ENCODE measurements around the gene FCER1G. TPM values are rescaled to one million over a fixed set of nuclear protein-coding genes. Genes with fewer than 3 reads are reported as not detected.
A peak's percentile ranks its signal among the peaks of the same experiment; 100 is the strongest.

The FCER1G gene
- total RNA-seq, 1 donor from 2014 or later, result 13.4 TPM

DNA sequence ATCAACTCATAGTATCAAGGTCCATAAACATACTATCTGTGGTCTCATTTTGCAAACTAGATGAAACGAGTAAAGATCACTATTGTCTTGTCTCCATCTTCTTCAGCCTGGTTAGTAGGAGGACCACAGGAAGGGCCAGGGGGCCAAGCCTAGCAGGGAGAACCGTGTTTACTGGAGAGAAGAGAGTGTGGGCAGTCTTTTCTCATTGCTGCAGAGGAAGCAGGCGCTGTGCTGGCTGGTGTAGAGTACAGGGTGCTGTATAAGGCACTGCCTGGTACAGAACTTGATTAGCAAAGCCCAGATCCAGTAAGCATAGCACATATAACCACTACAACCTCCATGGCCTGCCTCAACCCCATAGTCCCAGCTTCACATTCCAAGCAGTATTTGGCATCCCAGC, 27.8 kb upstream of the FCER1G start:
- ATAC-seq, result no peak
- DNase-seq (ENCODE audit: low spot score), result no peak

DNA sequence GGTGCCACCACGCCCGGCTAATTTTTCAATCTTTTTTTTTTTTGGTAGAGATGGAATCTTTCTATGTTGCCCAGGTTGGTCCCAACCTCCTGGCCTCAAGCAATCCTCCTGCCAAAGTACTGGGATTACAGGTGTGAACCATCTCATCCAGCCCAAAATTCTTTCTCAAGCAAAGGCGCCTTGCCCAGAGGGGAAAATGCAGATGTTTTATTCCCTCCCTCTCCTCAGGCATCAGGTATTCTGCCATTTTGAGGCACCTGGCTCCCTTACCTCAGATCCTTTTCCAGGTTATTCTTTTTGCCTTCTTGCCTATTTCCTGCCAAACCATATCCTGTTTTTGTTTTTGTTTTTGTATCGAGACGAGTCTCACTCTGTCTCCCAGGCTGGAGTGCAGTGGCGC, 26.7 kb upstream of the FCER1G start:
- no peak for ATAC-seq
- DNase-seq (ENCODE audit: low spot score), result no peak

DNA sequence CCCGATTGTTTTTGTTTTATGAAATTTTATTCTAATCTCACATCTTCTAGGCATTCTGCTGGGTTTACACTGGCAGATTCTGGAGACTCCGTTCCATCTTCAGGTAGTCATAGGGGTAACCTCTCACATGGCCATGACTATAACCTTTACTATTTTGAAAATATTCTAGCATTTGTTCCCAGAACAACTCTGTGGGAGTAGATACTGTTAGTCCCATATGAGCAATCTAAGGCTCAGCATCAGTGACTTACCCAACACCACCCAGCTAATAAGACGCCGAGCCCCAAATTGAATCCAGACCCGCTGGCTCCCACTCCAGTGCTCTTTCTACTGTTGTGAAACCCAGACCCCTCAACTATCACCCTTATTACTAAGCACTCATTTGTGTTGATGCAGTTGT, 26.1 kb upstream of the FCER1G start:
- no peak for ATAC-seq
- DNase-seq (ENCODE audit: low spot score), result no peak

DNA sequence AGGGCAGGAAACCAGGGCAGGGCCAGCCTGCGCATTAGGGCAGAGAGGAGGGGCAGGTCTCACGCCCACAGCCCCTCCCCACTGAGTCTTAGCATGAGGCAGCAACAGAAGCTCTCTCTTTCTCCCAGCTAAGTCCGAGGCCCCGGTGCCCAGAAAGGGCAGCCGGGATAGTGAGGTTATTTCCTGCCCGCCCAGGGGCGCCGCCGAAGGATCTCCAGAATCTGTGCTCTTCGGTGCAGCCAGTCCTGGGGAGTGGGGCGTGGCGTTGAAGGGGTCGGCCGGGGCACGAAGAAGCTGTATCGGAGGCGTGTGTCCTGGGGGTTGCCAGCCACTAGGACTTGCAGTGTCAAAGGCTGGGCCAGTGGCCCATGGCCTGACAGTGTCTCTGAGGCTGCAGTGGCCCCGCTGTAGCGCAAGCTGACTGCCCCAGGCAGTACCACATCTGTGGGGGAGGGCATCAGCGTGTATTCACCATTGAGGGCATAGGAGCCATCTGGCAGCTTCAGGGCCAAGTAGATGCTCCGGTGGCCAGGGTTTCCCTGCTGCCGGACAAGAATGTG, 24.1 kb upstream of the FCER1G start:
- no peak for ATAC-seq
- no peak for DNase-seq (ENCODE audit: low spot score)

DNA sequence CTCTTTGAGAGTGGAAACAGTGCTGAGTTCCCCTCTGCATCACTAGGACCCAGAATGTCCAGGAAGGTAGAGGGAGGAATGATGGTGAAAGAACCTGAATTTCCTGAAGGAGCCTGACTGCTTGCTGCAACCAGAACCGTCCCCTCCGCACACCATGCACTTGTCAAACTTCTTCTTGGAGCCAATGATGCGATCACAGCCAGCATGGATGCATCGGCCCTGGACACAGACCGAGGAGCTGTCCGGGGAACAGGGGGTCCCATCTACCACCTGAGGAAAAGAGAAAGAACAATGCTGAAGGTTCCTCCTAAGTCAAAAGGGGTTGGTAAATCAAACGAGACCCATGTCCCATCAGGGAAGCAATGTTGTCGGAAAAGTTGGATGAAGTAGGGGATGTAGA, 23.1 kb upstream of the FCER1G start:
- DNase-seq (ENCODE audit: low spot score) (no peak), ATAC-seq (no peak)

DNA sequence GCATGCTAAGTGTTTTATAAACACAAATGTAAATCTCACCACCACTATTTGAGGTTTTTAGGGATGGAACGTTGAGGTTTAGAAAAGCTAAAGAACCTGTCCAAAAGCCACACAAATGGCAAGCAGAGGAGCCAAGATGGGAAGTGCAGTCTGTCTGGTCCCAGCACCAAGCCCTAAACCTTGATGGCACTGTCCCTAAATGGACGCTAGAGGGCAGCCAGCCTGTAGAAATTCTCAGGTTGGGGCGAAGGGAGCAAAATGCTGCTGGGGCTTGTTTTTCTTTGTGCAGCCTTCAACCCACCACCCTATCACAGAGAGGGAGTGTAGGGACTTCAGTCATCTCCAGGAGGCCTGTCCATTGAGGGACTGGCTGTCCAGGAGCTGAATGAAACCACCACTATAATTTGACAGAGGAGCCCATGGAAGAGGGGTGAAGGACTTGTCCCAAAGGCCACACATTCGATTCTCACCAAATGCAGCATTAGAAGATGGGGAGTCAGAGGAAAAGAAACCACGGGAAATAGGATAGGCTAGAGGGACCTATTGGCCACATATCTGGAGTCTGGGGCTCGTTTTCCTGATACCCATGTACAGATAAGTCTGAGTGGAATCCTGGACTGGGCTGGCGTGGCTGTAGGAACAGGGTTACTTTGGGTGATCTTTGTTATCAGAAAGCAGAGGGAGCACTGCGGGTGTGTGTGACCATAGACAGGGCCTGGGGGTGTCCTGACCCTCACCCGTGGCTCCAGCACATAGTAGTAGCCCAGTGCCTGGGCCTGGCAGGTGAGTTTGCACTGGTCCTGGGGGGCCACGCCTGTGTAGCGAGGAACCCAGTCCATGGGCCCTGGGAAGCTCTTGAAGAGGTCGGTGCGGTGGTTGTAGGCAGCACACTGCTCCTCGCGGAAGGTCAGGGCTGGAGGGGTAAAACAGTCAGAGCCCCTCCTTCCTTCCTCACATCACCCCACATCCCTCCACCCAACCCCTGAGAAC, 22.3 kb upstream of the FCER1G start:
- ATAC-seq (peak; percentile 72), DNase-seq (ENCODE audit: low spot score) (peak; percentile 73)

DNA sequence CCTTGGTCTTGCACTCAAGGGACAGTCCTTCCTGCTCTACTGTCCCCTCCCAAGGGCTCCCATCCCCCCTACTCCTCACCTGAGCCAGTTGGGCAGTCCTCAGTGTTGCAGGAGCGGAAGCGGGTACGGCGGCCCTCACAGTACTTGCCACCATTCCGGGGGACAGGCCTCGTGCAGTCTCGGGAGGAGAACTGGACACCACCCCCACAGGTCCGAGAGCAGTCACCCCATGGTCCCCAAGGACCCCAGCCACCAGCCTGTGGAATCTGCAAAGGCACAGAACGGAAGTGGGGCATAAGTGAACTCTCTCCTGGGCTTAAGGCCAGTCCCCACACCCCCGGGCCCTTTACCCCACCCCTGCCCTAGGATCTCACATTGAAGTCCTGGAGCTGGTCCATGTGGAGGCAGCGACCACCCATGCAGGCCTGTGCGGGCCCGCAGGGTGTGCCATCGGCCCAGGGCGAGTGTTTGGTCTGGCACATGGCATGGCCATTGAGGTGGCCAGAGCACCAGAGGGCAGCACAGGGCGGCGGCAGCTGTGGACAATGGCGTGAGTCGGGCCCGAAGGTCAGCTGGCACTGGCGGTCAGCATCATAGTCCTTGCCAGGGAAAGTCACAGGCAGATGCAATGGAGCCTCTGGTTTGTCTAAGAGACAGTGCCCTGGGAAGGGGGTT, 21.4 kb upstream of the FCER1G start:
- DNase-seq (ENCODE audit: low spot score) (peak; percentile 94), ATAC-seq (peak; percentile 91)

DNA sequence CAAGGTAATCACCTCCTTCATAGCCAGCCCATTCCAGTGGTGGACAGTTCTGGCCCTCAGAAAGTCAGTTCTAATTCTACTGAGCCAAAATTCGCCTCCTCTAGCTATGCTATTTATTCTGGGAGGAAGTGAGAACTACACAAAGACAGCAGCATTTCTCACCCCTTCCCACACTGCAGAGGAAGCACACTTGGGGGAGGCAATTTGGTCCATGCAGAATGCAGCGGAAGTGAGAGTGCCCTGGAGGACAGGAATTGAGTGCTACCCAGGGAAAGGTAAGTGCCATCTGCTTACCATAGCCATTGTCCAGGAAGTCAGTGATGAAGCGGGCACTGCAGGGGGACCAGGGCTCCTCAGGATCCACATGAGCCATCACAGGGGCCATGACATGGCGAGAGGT, 19.9 kb upstream of the FCER1G start:
- no peak for DNase-seq (ENCODE audit: low spot score)
- ATAC-seq, result no peak

DNA sequence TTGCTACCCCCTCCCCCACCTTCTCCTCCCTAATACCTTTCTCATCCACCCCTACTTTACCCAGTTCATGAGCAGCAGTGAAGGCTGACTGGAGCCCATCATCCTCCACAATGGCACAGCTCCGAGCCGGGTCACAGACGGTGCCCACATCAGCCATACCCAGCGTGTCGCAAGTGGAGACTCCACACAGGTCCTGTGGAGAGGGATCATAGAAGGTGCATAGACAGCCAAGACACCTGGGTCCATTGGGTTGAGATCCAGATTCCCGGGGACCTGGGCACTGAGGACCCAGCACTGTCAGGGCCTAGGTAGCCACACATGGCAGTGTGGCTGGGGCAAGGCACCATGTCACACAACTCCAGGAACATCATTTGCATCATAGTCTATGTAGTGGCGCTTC, 19.0 kb upstream of the FCER1G start:
- DNase-seq (ENCODE audit: low spot score), result no peak

DNA sequence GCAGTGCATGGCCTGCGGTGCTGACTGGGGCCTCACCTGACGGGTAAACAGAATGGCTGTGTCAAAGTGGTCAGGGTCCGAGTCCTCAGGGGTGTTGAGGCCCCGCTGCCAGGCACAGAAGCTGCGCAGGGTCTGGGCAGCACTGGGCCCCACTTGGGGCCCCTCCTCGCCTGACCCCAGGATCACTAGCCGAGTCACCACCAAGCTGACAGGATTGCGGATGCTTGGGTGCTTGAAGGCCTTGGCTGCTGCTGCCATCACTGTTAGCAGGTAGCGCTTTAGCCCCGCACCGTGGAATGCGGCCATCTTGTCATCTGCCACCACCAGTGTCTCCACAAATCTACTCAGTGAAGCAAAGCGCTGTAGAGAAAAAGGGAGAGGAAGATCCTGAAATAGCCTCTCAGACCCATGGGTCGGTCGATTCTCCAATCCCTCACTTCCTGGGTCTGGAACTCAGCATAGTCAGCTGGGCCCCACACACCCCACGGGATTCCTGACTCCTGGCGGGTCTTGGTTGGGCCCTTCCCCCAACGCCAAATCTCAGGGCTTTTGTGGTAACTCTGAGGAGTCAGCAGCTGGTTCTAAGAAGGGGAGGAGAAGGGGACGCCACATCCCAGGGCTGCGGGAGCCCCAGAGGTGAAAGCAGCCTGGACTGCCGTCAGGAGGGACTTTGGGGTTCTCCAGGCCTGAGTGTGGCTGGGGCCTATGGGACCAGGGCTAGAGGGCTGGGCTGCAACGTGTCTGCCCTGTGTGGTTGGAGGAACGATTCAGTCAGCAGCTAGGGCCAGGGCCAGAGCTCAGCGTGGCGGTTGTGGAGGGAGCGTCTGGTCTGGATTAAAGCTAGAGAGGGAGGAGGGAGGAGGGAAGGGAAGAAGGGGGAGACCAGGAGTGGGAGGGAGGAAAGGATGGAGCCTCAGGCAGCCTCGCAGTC, 18.3 kb upstream of the FCER1G start:
- ATAC-seq, result no peak
- DNase-seq (ENCODE audit: low spot score), result no peak

More for the DNA sequence above, 19.0 kb upstream of the FCER1G start:
- no peak for ATAC-seq

DNA sequence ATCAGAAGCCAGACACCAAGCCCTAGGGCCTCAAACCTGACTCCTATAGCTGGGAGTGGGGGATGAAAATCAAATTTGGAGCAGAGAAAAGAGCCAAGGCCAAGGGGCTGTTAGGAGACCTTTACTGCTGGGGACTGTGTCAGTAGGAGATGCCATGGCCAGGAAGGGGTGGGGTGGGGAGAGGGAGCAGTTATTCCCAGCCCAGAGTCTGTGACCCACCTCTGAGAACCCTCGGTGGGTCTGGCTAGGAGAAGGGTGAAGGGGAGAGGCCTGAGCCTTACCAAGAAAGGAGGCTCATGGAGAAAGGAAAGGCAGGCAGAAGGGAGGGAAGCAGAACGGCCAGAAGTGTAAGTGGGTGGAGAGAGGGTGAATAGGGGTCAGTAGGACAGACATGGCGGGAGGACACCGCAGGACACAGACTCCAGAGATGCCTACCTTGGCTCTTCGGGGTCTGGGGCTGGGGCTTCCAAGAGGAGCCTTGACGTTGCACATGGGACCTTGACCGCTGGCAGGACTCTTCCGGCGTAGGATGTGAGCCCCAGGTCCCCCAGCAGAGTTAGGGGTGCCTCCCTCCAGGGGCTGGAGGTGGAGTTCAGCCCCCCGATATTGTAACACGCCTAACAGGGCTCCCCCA, 17.4 kb upstream of the FCER1G start:
- no peak for DNase-seq (ENCODE audit: low spot score)
- no peak for ATAC-seq

DNA sequence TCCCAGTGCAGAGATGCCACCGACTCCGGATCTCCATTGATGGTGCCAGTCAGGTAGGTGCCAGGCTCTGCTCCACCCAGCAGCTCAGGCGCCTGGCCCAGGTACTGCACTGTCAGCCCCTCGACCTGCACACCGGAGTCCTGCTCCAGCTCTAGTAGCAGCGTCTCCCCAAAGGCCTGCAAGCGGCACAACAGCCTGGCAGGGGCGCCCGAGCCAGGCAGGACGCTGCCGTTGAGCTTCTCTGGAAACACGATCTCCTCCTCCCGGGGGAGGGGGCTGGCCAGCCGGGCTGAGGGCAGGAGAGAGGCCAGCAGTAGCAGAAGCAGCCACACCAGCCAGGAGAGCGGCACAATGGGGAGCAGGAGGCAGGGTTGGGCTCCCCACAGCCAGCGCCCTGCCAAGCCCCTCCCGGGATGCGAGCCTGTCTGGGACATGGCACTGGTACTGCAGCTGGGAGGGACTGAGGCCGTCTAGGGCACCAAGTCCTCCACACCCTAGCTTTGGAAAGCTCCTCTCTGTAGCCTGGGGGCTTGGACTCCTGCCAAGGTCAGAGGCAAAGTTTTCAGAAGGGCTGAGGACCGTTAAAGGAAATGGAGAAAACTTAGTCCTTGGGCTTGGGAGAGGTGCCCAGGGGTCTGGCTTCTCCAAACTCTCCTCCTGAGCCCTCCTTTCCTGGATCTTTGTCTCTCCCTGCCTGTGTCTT, 16.8 kb upstream of the FCER1G start:
- ATAC-seq (no peak), DNase-seq (ENCODE audit: low spot score) (no peak)

DNA sequence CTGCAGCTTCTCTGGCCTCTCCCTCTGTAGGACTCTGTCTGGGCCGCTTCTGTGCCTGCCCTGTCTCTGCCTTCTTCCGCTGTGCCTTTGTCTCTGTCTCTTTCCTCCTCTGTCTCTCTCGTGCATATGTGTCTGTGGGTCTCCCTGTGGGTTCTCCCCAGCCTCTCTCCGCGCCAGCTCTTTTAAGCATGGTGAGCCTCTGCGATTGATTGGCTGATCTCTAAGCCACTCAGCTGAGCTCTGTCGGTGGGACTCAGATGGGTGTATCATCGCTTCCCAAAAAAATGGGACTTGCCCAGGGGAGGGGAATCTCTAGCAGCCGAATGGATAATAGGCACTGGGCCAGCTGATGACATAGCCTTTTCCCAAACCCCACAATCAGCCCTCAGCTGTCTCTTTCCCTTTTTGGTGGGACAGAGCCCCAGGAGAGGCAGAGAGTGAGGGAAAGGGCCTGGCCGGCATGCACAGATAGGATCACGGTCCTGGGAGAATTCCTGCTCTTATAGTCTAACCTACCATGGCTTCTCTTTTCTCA, 16.1 kb upstream of the FCER1G start, which contains the start of gene ADAMTS4:
ADAMTS4 (minus strand) TSS at position 158 of the 535 bp plus-strand sequence. CDS start 427 bp downstream, outside the sequence.
- DNase-seq (ENCODE audit: low spot score), result no peak
- ATAC-seq, result no peak

DNA sequence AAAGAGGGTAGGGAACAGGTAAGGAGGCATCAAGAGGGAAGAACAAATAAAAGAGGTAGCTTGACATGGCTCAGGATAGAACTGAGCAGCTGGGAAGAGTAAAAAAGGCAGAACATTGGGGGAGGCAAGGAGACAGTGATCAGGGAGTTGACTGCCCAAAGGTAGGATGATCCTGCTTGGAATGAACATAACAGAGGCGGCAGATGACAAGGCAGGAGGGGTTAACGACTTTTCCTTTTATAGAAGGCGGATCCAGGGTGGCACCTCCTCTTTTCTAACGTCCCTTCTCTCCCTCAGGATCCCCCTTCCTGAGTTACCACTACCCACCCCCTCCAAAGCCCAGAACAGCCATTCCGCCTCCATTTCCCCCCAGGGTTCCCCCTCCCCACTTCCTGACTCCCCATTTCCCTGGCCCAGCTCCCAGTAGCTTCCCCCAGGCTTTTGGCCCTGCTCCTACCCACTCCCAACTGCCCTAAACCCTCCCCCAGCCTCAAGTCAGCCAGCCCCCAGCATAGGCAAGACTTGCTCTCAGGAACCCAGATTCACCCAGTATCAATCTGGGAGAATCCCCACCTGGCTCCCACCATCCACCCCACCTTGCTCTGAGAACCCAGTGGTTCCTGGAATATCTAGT, 15.5 kb upstream of the FCER1G start:
- ATAC-seq (no peak), DNase-seq (ENCODE audit: low spot score) (no peak)

DNA sequence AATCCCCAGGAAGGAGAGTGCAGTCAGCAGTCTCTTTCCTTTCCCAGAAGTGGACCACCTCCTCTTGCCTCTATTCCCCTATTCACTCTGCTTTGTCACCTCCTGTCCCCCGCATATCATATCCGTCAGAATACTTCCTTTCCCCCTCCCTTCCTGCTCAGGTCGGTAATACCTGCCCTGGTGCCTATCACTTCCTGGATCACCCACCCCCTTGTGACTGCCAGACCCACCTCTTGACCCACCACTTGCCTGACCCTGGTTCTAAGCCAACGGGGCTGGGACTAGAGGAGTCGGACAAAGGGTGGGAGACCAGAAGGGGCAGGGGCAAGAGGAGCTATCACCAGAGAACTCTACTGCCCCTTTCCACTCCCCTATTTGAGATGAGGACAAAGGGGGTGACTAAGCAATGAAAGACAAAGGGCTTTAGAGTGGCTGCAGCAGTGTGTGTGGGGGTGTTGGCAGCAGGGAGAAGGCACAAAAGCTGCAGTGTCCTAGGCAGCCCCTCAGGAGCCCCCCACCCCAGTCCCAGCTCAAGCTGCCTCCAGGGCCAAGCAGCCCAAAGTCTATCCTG, 14.6 kb upstream of the FCER1G start:
- DNase-seq (ENCODE audit: low spot score), result no peak
- ATAC-seq, result no peak

DNA sequence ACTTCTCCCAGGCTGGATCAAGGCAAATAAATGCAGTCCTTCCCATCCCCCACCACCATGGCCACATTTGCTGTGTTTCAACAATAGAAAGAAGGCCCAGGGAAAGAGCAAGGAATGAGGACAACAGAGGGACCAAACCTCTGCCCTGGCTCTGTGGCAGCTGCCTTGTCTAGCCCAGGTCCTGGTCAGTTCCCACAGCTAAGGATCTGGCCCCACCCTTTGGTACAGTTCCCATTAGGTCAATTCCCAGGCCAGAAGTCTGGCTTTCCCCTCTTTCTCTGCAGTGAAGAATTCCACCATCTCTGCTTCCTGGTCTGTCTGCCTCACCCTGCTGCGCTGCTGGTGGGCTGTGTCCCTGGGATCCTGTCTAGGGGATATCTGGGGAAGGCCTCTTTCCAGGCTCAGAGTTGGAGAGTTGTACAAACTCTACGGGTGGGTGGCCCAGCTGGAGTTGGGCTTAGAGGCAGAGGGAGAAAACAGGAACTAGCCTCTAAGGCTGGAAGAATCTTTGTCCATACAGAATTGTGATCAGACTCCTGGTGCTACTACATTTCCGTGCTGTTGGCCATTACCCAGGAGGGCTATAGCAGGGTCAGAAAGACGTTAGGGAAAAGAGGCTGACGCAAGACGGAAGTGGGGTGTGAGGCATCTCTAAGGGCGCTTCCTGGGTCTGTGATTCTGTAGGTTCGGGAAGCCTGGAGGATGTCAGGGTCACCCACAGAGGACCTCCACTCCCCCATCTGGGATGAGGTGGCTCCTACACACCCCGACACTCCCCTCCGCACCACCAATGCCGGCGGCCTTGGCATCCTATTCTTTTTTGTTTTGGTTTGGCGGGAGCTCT, 13.9 kb upstream of the FCER1G start:
- ATAC-seq, result peak; percentile 15
- DNase-seq (ENCODE audit: low spot score), result no peak
